GM18951 (cell line): Measurements from ENCODE around the gene DNAJC1.

Experiments used
- POLR2A ChIP-seq: IDR thresholded peaks from 4 replicates; pipeline ENCODE4 v1.6.1; 2011; ENCODE audit warnings: mild to moderate bottlenecking; ENCODE audit not compliant: insufficient read length, insufficient read depth; ENCODE audit errors: extremely low read depth
- in situ Hi-C: fragments of 300-500 bp; cut with MboI; formaldehyde crosslinking; loops from one replicate; pipeline ENCODE4 v1.12.0; 2022; ENCODE audit warnings: low sequenced_read_pairs, mixed read lengths, inconsistent platforms; ENCODE audit not compliant: unreplicated experiment

The DNAJC1 gene

GRCh38 chr10:21803374-21803773, 200.2 kb downstream of the DNAJC1 start:
- in situ Hi-C loops, result no loop called here
- no peak for TF ChIP-seq POLR2A

GRCh38 chr10:21801609-21802008, 201.9 kb downstream of the DNAJC1 start:
- TF ChIP-seq POLR2A, result no peak
- in situ Hi-C loops, result no loop called here

- no peak for TF ChIP-seq POLR2A
- in situ Hi-C loops, result no loop called here
Observed at GRCh38 chr10:21797984-21798765, 205.4 kb downstream of the DNAJC1 start.

GRCh38 chr10:21797533-21797932, 206.0 kb downstream of the DNAJC1 start:
- in situ Hi-C loops, result no loop called here
- TF ChIP-seq POLR2A, result no peak

GRCh38 chr10:21791276-21791675, 212.3 kb downstream of the DNAJC1 start:
- in situ Hi-C loops, result no loop called here
- TF ChIP-seq POLR2A, result no peak

GRCh38 chr10:21776883-21777282, 226.6 kb downstream of the DNAJC1 start:
- in situ Hi-C loops, result no loop called here
- TF ChIP-seq POLR2A, result no peak

GRCh38 chr10:21771219-21771618, 232.3 kb downstream of the DNAJC1 start:
- in situ Hi-C loops, result no loop called here

GRCh38 chr10:21769041-21769440, 234.5 kb downstream of the DNAJC1 start:
- no peak for TF ChIP-seq POLR2A
- in situ Hi-C loops, result no loop called here

More at GRCh38 chr10:21771219-21771618, 232.3 kb downstream of the DNAJC1 start:
- no peak for TF ChIP-seq POLR2A

- in situ Hi-C loops, result no loop called here
- no peak for TF ChIP-seq POLR2A
Observed at GRCh38 chr10:21764466-21765189, 238.9 kb downstream of the DNAJC1 start.

GRCh38 chr10:21760332-21760731, 243.2 kb downstream of the DNAJC1 start:
- TF ChIP-seq POLR2A, result no peak
- in situ Hi-C loops, result no loop called here

- TF ChIP-seq POLR2A, result no peak
- in situ Hi-C loops, result no loop called here
Observed at GRCh38 chr10:21759232-21759631, 244.3 kb downstream of the DNAJC1 start.

GRCh38 chr10:21758696-21759095, 244.8 kb downstream of the DNAJC1 start:
- TF ChIP-seq POLR2A, result no peak
- in situ Hi-C loops, result no loop called here

- TF ChIP-seq POLR2A, result no peak
- in situ Hi-C loops, result no loop called here
Observed at GRCh38 chr10:21758239-21758638, 245.3 kb downstream of the DNAJC1 start.

- in situ Hi-C loops, result no loop called here
- TF ChIP-seq POLR2A, result no peak
Observed at GRCh38 chr10:21757185-21757901, 246.2 kb downstream of the DNAJC1 start.

- no peak for TF ChIP-seq POLR2A
- in situ Hi-C loops, result no loop called here
Observed at GRCh38 chr10:21756707-21757106, 246.8 kb downstream of the DNAJC1 start.
